ENCODE results near the gene ZBTB2. TPM values are rescaled to one million over a fixed set of nuclear protein-coding genes. Genes with fewer than 3 reads are reported as not detected.

ZBTB2 gene
- total and polyA plus RNA-seq, 8 donors: 10.7 to 18.4 (median 15.7) TPM

GRCh38 chr6:151393410-151393809, 2.1 kb upstream of the ZBTB2 start:
- intact Hi-C loops (cut with DNase I): no loop called here
- Histone ChIP-seq H3K27ac (peak overlapping the region in 1 of 2 donors; percentile 100), H3K27me3 (no peaks in the 10 kb centered on the region), H3K4me3 (no peak overlapping the region), H3K36me3 (peaks cover 0 to 4% of the 10 kb centered on the region in 2 donors), H3K9me3 (no peaks in the 10 kb centered on the region), H3K4me1 (peaks cover 18 to 56% of the 10 kb centered on the region in 2 donors)
- TF ChIP-seq CTCF (IDR thresholded peaks at IDR 0.05): no peak
- DNase-seq (no peak), ATAC-seq (no peak)

- no peaks in the 10 kb centered on the region for H3K9me3 ChIP-seq
- TF ChIP-seq CTCF (IDR thresholded peaks at IDR 0.05): no peak
- intact Hi-C loops (cut with DNase I): no loop called here
- DNase-seq (no peak), ATAC-seq (no peak)
- H3K27me3 ChIP-seq: no peaks in the 10 kb centered on the region
- peaks cover 0 to 4% of the 10 kb centered on the region in 2 donors for H3K36me3 ChIP-seq
- peak overlapping the region; percentile 99 to 100 for H3K27ac ChIP-seq
- peak overlapping the region; percentile 98 to 99 for H3K4me3 ChIP-seq
- H3K4me1 ChIP-seq: peaks cover 18 to 62% of the 10 kb centered on the region in 2 donors
Observed at GRCh38 chr6:151392427-151392826, 1.1 kb upstream of the ZBTB2 start.

- peak; percentile 72 to 93 (median 80) for DNase-seq
- Histone ChIP-seq H3K27me3 (no peaks in the 10 kb centered on the region), H3K9me3 (no peaks in the 10 kb centered on the region), H3K4me1 (peaks cover 18 to 60% of the 10 kb centered on the region in 2 donors), H3K4me3 (peak overlapping the region; percentile 98 to 99), H3K27ac (peak overlapping the region; percentile 99 to 100), H3K36me3 (no peaks in the 10 kb centered on the region)
- TF ChIP-seq CTCF (IDR thresholded peaks at IDR 0.05): no peak
- intact Hi-C loops (cut with DNase I): no loop called here
- peak; percentile 30 for ATAC-seq
Observed at GRCh38 chr6:151390851-151391470, 398 bp downstream of the ZBTB2 start.

GRCh38 chr6:151390276-151390850, 996 bp downstream of the ZBTB2 start:
- Histone ChIP-seq H3K4me3 (peak overlapping the region; percentile 98 to 99), H3K27ac (peak overlapping the region; percentile 99 to 100), H3K36me3 (no peaks in the 10 kb centered on the region), H3K9me3 (no peaks in the 10 kb centered on the region), H3K4me1 (peaks cover 22 to 56% of the 10 kb centered on the region in 2 donors), H3K27me3 (no peaks in the 10 kb centered on the region)
- peak in 1 of 2 donors; percentile 19 for TF ChIP-seq CTCF (IDR thresholded peaks at IDR 0.05)
- ATAC-seq (peak; percentile 86), DNase-seq (peak; percentile 98 to 100 (median 99))
- intact Hi-C loops (cut with DNase I): no loop called here

GRCh38 chr6:151389618-151390275, 1.6 kb downstream of the ZBTB2 start:
- Histone ChIP-seq H3K27me3 (no peaks in the 10 kb centered on the region), H3K4me1 (peaks cover 22 to 55% of the 10 kb centered on the region in 2 donors), H3K27ac (peak overlapping the region; percentile 99 to 100), H3K36me3 (no peaks in the 10 kb centered on the region), H3K4me3 (peak overlapping the region; percentile 98 to 99), H3K9me3 (no peaks in the 10 kb centered on the region)
- no peak for TF ChIP-seq CTCF (IDR thresholded peaks at IDR 0.05)
- peak; percentile 22 for ATAC-seq
- DNase-seq: peak in 1 of 4 donors; percentile 64
- intact Hi-C loops (cut with DNase I): no loop called here
